Naive thymus-derived CD4-positive, alpha-beta T cell (primary cell): Measurements from ENCODE around the gene DNAJC7. TPM values are rescaled to one million over a fixed set of nuclear protein-coding genes. Genes with fewer than 3 reads are reported as not detected.
A peak's percentile ranks its signal among the peaks of the same experiment; 100 is the strongest.

Experiments
- ATAC-seq: fragments of 150-1000 bp; cut with Tn5 transposase; 2 replicates; pipeline ENCODE4 v1.10.0; 2021; ENCODE audit warnings: mild to moderate bottlenecking, moderate library complexity
- CTCF ChIA-PET: fragments of 350-600 bp; sonication (Branson Sonifier 250); formaldehyde crosslinking; loops from one replicate; lab custom pipeline; 2021; ENCODE audit warnings: antibody characterized with exemption; lab: Charles Lee
- POLR2A ChIA-PET: fragments of 350-600 bp; sonication (Branson Sonifier 250); formaldehyde crosslinking; loops from one replicate; lab custom pipeline; 2021; ENCODE audit warnings: antibody characterized with exemption, inconsistent platforms; lab: Charles Lee
- DNase-seq, 9 donors: peaks; one replicate each; pipeline versions ENCODE4 v3.0.0 to v3.0.0-alpha.2; 2020 to 2022; ENCODE audit warnings: mixed read lengths in 1 of 9
- H3K27ac ChIP-seq: one replicate; pipeline ENCODE4 v1.7.0; 2013; ENCODE audit warnings: mild to moderate bottlenecking, low read depth, low read length, moderate library complexity
- H3K27me3 ChIP-seq, 2 donors: one replicate each; pipeline ENCODE4 v1.7.0; 2013; ENCODE audit warnings: low read length in 2 of 2, mild to moderate bottlenecking in 2 of 2, moderate library complexity in 2 of 2; ENCODE audit not compliant: control insufficient read depth in 2 of 2, insufficient read depth in 2 of 2
- H3K36me3 ChIP-seq, 3 experiments: 1 replicate in 2 of 3; 2 replicates in 1 of 3; pipeline ENCODE4 v1.7.0; 2013; ENCODE audit warnings: low read length in 3 of 3, mild to moderate bottlenecking in 3 of 3, moderate library complexity in 1 of 3; ENCODE audit not compliant: insufficient read depth in 3 of 3, control insufficient read depth in 2 of 3
- H3K4me1 ChIP-seq, 2 donors: one replicate each; pipeline ENCODE4 v1.7.0; 2013; ENCODE audit warnings: low read length in 2 of 2, mild to moderate bottlenecking in 2 of 2, moderate library complexity in 1 of 2; ENCODE audit not compliant: control insufficient read depth in 2 of 2, insufficient read depth in 2 of 2
- H3K4me3 ChIP-seq: 2 replicates; pipeline ENCODE4 v1.7.0; 2013; ENCODE audit warnings: mild to moderate bottlenecking, low read length
- H3K9me3 ChIP-seq, 3 experiments: 1 replicate in 2 of 3; 2 replicates in 1 of 3; pipeline ENCODE4 v1.7.0; 2013; ENCODE audit warnings: low read length in 3 of 3; ENCODE audit not compliant: control insufficient read depth in 2 of 3
- H3K27ac Mint-ChIP-seq, 9 donors: one replicate each; pipeline ENCODE4 v1.8.0; 2020 to 2022; ENCODE audit warnings: mixed read lengths in 9 of 9, mild to moderate bottlenecking in 8 of 9, moderate library complexity in 5 of 9, inconsistent platforms in 2 of 9
- H3K27me3 Mint-ChIP-seq, 5 donors: one replicate each; pipeline ENCODE4 v1.8.0; 2021 to 2022; ENCODE audit warnings: mixed read lengths in 5 of 5, mild to moderate bottlenecking in 1 of 5
- H3K36me3 Mint-ChIP-seq, 5 donors: one replicate each; pipeline ENCODE4 v1.8.0; 2020 to 2022; ENCODE audit warnings: mixed read lengths in 5 of 5, mild to moderate bottlenecking in 3 of 5, inconsistent platforms in 1 of 5
- H3K4me1 Mint-ChIP-seq, 7 donors: one replicate each; pipeline ENCODE4 v1.8.0; 2020 to 2022; ENCODE audit warnings: mixed read lengths in 7 of 7, mild to moderate bottlenecking in 3 of 7, inconsistent platforms in 1 of 7
- H3K4me3 Mint-ChIP-seq, 10 donors: one replicate each; pipeline ENCODE4 v1.8.0; 2020 to 2022; ENCODE audit warnings: mild to moderate bottlenecking in 10 of 10, mixed read lengths in 10 of 10, moderate library complexity in 6 of 10, inconsistent platforms in 2 of 10
- H3K9me3 Mint-ChIP-seq, 11 donors: one replicate each; pipeline ENCODE4 v1.8.0; 2020 to 2022; ENCODE audit warnings: mixed read lengths in 11 of 11, mild to moderate bottlenecking in 4 of 11, inconsistent platforms in 1 of 11, moderate library complexity in 1 of 11
- intact Hi-C, 2 donors: fragments of 100-400 bp; cut with micrococcal nuclease; formaldehyde crosslinking; loops; one replicate each; pipeline ENCODE4 v1.15.1; 2023
- polyA plus RNA-seq, 2 donors: library from polyadenylated mRNA; unstranded; fragments of 300-500 nt; fragmentation: Illumina TruSeq; gene quantifications; one replicate each; pipeline ENCODE4 v1.2.3, GENCODE V29; 2021
- total RNA-seq, 6 experiments: library from RNA in 5 of 6; stranded (reverse) in 5 of 6; gene quantifications; 1 replicate in 5 of 6; 2 replicates in 1 of 6; pipeline ENCODE4 v1.2.3 and lab custom pipeline; 2021 to 2026

Gene DNAJC7
- total and polyA plus RNA-seq, 7 experiments from 2014 or later = 65.4 to 145 (median 107) TPM

- DNase-seq (no peak), ATAC-seq (no peak)
- Histone ChIP-seq H3K4me1 (peaks cover 0 to 15% of the 10 kb centered on the region in 2 donors), H3K4me3 (no peak overlapping the region), H3K27me3 (no peaks in the 10 kb centered on the region), H3K36me3 (no peaks in the 10 kb centered on the region), H3K9me3 (no peaks in the 10 kb centered on the region), H3K27ac (no peak overlapping the region)
- ChIA-PET POLR2A (no interaction called here), CTCF (interaction anchor here (1.5 kb wide), 1 partner anchor 9 kb away, joined by 3 read pairs; the partner anchor contains the start of gene C17orf113)
- Mint-ChIP-seq H3K9me3 (peaks cover 0 to 1% (median 0%) of the 10 kb centered on the region in 11 donors), H3K4me3 (no peak overlapping the region), H3K27ac (no peak overlapping the region), H3K4me1 (peaks cover 11 to 19% (median 17%) of the 10 kb centered on the region in 7 donors), H3K36me3 (no peaks in the 10 kb centered on the region), H3K27me3 (peaks cover 0 to 24% (median 7%) of the 10 kb centered on the region in 5 donors)
- intact Hi-C loops = no loop called here
These were observed 42.6 kb upstream of the DNAJC7 start for GRCh38 chr17:42059815-42060214.

- ChIA-PET CTCF (no interaction called here), POLR2A (no interaction called here)
- ATAC-seq = no peak
- H3K36me3 Mint-ChIP-seq = no peaks in the 10 kb centered on the region
- no peaks in the 10 kb centered on the region for H3K4me1 ChIP-seq
- H3K27ac Mint-ChIP-seq = no peak overlapping the region
- H3K36me3 ChIP-seq = no peaks in the 10 kb centered on the region
- H3K27me3 ChIP-seq = no peaks in the 10 kb centered on the region
- no peaks in the 10 kb centered on the region for H3K9me3 ChIP-seq
- no peak for DNase-seq
- no peak overlapping the region for H3K4me3 ChIP-seq
- intact Hi-C loops = no loop called here
- H3K4me3 Mint-ChIP-seq = no peak overlapping the region
- peaks cover 6 to 33% (median 13%) of the 10 kb centered on the region in 5 donors for H3K27me3 Mint-ChIP-seq
- H3K9me3 Mint-ChIP-seq = no peaks in the 10 kb centered on the region
- no peak overlapping the region for H3K27ac ChIP-seq
- peaks cover 0 to 4% (median 3%) of the 10 kb centered on the region in 7 donors for H3K4me1 Mint-ChIP-seq
These were observed 40.8 kb upstream of the DNAJC7 start for GRCh38 chr17:42058063-42058462.

DNA sequence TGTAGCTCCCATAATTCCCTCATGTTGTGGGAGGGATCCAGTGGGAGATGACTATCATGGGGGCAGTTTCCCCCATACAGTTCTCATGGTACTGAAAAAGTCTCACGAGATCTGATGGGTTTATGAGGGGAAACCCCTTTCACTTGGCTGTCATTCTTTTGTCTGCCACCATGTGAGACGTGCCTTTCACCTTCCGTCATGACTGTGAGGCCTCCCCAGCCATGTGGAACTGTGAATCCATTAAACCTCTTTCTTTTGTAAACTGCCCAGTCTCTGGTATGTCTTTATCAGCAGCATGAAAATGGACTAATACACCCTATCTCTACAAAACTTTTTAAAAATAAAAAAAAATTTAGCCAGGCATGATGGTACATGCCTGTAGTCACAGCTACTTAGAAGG, 39.4 kb upstream of the DNAJC7 start:
- Histone ChIP-seq H3K4me1 (no peaks in the 10 kb centered on the region), H3K4me3 (no peak overlapping the region), H3K27ac (no peak overlapping the region), H3K36me3 (no peaks in the 10 kb centered on the region), H3K9me3 (no peaks in the 10 kb centered on the region), H3K27me3 (no peaks in the 10 kb centered on the region)
- ChIA-PET CTCF (interaction anchor here (0.7 kb wide), 1 partner anchor 9 kb away, joined by 5 read pairs; no protein-coding TSS in a partner anchor), POLR2A (no interaction called here)
- H3K36me3 Mint-ChIP-seq = no peaks in the 10 kb centered on the region
- no peaks in the 10 kb centered on the region for H3K9me3 Mint-ChIP-seq
- H3K4me1 Mint-ChIP-seq = peaks cover 0 to 4% (median 0%) of the 10 kb centered on the region in 7 donors
- DNase-seq (no peak), ATAC-seq (no peak)
- peak overlapping the region in 1 of 9 donors; percentile 59 for H3K27ac Mint-ChIP-seq
- intact Hi-C loops = no loop called here
- no peak overlapping the region for H3K4me3 Mint-ChIP-seq
- peaks cover 18 to 42% (median 24%) of the 10 kb centered on the region in 5 donors for H3K27me3 Mint-ChIP-seq

- H3K4me1 ChIP-seq = no peaks in the 10 kb centered on the region
- no peaks in the 10 kb centered on the region for H3K27me3 ChIP-seq
- Mint-ChIP-seq H3K4me1 (peaks cover 6 to 10% (median 7%) of the 10 kb centered on the region in 7 donors), H3K27ac (no peak overlapping the region), H3K4me3 (no peak overlapping the region), H3K9me3 (no peaks in the 10 kb centered on the region), H3K27me3 (peaks cover 23 to 48% (median 25%) of the 10 kb centered on the region in 5 donors), H3K36me3 (no peaks in the 10 kb centered on the region)
- H3K27ac ChIP-seq = no peak overlapping the region
- H3K36me3 ChIP-seq = no peaks in the 10 kb centered on the region
- intact Hi-C loops = no loop called here
- H3K4me3 ChIP-seq = no peak overlapping the region
- DNase-seq (no peak), ATAC-seq (no peak)
- no peaks in the 10 kb centered on the region for H3K9me3 ChIP-seq
- ChIA-PET CTCF (interaction anchor here (1.1 to 1.2 kb wide), 2 partner anchors 10 to 60 kb away, joined by 3 to 4 read pairs; no protein-coding TSS in a partner anchor), POLR2A (no interaction called here)
These were observed 38.3 kb upstream of the DNAJC7 start for GRCh38 chr17:42055496-42055895.

DNA sequence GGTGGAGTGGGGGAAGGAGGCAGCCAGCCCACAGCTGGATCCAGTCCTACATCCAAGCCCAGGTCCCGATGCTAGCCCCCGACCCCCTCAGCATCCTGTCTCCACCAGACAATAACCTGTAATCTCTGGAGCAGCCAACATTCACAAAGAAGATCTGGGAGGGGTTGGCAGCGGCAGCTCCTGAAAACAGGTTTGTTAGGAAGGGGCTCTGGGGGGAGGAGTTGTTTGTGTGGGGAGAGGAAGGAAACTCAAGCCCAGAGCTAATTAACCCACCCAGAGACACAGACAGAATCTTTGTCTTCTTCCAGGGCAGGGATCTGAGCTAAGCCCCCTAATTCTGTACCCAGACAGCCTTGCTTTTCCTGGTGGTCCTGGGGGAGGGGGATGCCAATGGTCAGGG, 37.8 kb upstream of the DNAJC7 start:
- no peak overlapping the region for H3K27ac Mint-ChIP-seq
- no peaks in the 10 kb centered on the region for H3K36me3 Mint-ChIP-seq
- no peak overlapping the region for H3K4me3 Mint-ChIP-seq
- DNase-seq (no peak), ATAC-seq (no peak)
- no peaks in the 10 kb centered on the region for H3K9me3 Mint-ChIP-seq
- no peak overlapping the region for H3K4me3 ChIP-seq
- peaks cover 0 to 1% of the 10 kb centered on the region in 2 donors for H3K4me1 ChIP-seq
- H3K27me3 Mint-ChIP-seq = peaks cover 23 to 45% (median 25%) of the 10 kb centered on the region in 5 donors
- H3K9me3 ChIP-seq = no peaks in the 10 kb centered on the region
- H3K4me1 Mint-ChIP-seq = peaks cover 6 to 8% (median 7%) of the 10 kb centered on the region in 7 donors
- POLR2A ChIA-PET = no interaction called here
- H3K27ac ChIP-seq = no peak overlapping the region
- CTCF ChIA-PET = interaction anchor here (1.1 to 1.2 kb wide), 2 partner anchors 11 to 61 kb away, joined by 3 to 4 read pairs; no protein-coding TSS in a partner anchor
- no peaks in the 10 kb centered on the region for H3K27me3 ChIP-seq
- intact Hi-C loops = no loop called here
- no peaks in the 10 kb centered on the region for H3K36me3 ChIP-seq

GRCh38 chr17:42053731-42054500, 36.7 kb upstream of the DNAJC7 start:
- Histone ChIP-seq H3K4me3 (no peak overlapping the region), H3K4me1 (peaks cover 0 to 4% of the 10 kb centered on the region in 2 donors), H3K27me3 (no peaks in the 10 kb centered on the region), H3K9me3 (no peaks in the 10 kb centered on the region), H3K36me3 (no peaks in the 10 kb centered on the region), H3K27ac (no peak overlapping the region)
- DNase-seq = no peak
- Mint-ChIP-seq H3K36me3 (no peaks in the 10 kb centered on the region), H3K4me3 (no peak overlapping the region), H3K27ac (no peak overlapping the region), H3K9me3 (no peaks in the 10 kb centered on the region), H3K4me1 (peaks cover 6 to 13% (median 7%) of the 10 kb centered on the region in 7 donors), H3K27me3 (peaks cover 23 to 54% (median 25%) of the 10 kb centered on the region in 5 donors)
- POLR2A ChIA-PET = no interaction called here
- no peak for ATAC-seq
- CTCF ChIA-PET = no interaction called here
- intact Hi-C loops = no loop called here
